Measurements from ENCODE around the gene ABCA13. TPM values are rescaled to one million over a fixed set of nuclear protein-coding genes. Genes with fewer than 3 reads are reported as not detected.

The ABCA13 gene
- total and polyA plus RNA-seq, 2 of the 4 experiments (the other 2 are of a cell fraction) = under 0.01 to 0.07 TPM

DNA sequence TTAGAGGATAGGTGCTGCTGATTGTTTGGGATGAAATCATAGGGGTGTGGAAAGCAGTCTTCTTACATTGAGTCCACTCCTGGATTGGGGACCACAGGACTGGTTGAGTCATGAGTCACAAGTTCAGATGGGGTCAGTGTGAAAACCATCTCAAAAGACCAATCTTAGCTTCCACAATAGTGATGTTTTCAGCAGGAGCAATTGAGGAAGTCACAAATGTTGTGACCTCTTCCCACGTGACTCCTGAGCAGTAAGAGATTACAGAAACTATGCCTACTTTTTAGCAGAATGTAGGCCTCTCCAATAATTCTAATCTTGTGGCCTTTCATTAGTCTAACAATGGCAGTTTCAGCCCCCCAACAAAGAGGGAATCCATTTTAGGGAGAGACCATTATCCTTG lies 496.1 kb downstream of the ABCA13 start:
- no peak overlapping the region for H2AK5ac ChIP-seq (ENCODE audit: low read depth, low read length)
- no peaks in the 10 kb centered on the region for H3K36me3 ChIP-seq (ENCODE audit: control insufficient read depth, insufficient read depth, low read length)
- H3K4me3 ChIP-seq (ENCODE audit: insufficient read depth, low read depth, low read length) = no peak overlapping the region
- no peaks in the 10 kb centered on the region for H3K27me3 ChIP-seq (ENCODE audit: control insufficient read depth, insufficient read depth, low read length)
- no peaks in the 10 kb centered on the region for H3K79me1 ChIP-seq (ENCODE audit: low read depth in 1 of 2, low read length in 2 of 2)
- no peak overlapping the region for H3K14ac ChIP-seq (replicated peaks; ENCODE audit: low read depth, low read length)
- H2BK5ac ChIP-seq (ENCODE audit: low read depth, low read length, poor library complexity, severe bottlenecking) = no peak overlapping the region
- no peak overlapping the region for H3K4me2 ChIP-seq (ENCODE audit: low read depth, low read length)
- H3K9me1 ChIP-seq (ENCODE audit: insufficient read depth, low read length) = no peaks in the 10 kb centered on the region
- H3K23ac ChIP-seq (ENCODE audit: low read depth, low read length) = no peak overlapping the region
- no peak overlapping the region for H2BK15ac ChIP-seq (ENCODE audit: low read depth, low read length)
- no peak overlapping the region for H2AFZ ChIP-seq (replicated peaks; ENCODE audit: low read length, poor library complexity)
- no peaks in the 10 kb centered on the region for H3K9me3 ChIP-seq (ENCODE audit: control insufficient read depth, insufficient read depth, low read length)
- H3K56ac ChIP-seq (ENCODE audit: extremely low read depth, insufficient read depth, low read length) = no peak overlapping the region
- DNase-seq (no peak), ATAC-seq (ENCODE audit: low read depth) (no peak)
- no peak overlapping the region for H3K18ac ChIP-seq (ENCODE audit: low read depth, low read length)
- H4K8ac ChIP-seq (ENCODE audit: low read depth in 2 of 2, low read length in 2 of 2) = no peak overlapping the region
- H4K91ac ChIP-seq (ENCODE audit: insufficient read depth, low read depth, low read length) = no peak overlapping the region
- H4K20me1 ChIP-seq (ENCODE audit: insufficient read depth, low read length) = no peaks in the 10 kb centered on the region
- H4K5ac ChIP-seq (ENCODE audit: low read depth, low read length) = no peak overlapping the region
- intact Hi-C loops (cut with micrococcal nuclease) (no loop called here), dilution Hi-C loops (cut with HindIII; ENCODE audit: low sequenced_read_pairs, unreplicated experiment) (no loop called here), in situ Hi-C loops (cut with MboI; ENCODE audit: low sequenced_read_pairs) (no loop called here)
- no CpG with 5 or more reads among the region's 1 CpG for WGBS, 2 experiments (ENCODE audit: extremely low coverage in 2 of 2, insufficient read length in 1 of 2)
- POLR2A ChIA-PET (ENCODE audit: unreplicated experiment) = no interaction called here
- no peaks in the 10 kb centered on the region for H3K4me1 ChIP-seq (ENCODE audit: control insufficient read depth, insufficient read depth, low read length)
- BruUV-seq (replicated peaks) = no TSS peak
- CTCF ChIA-PET = interaction anchor here (0.5 kb wide), 1 partner anchor 10 kb away, joined by 3 read pairs; no protein-coding TSS in a partner anchor
- no peak overlapping the region for H3K4ac ChIP-seq (ENCODE audit: low read depth, low read length)
- TF ChIP-seq BHLHE40 (IDR thresholded peaks at IDR 0.05; ENCODE audit: low read depth, low read length) = no peak
- no peak for TF ChIP-seq RAD21 (IDR thresholded peaks at IDR 0.05; ENCODE audit: low read length)
- TF ChIP-seq, protein P1, sequence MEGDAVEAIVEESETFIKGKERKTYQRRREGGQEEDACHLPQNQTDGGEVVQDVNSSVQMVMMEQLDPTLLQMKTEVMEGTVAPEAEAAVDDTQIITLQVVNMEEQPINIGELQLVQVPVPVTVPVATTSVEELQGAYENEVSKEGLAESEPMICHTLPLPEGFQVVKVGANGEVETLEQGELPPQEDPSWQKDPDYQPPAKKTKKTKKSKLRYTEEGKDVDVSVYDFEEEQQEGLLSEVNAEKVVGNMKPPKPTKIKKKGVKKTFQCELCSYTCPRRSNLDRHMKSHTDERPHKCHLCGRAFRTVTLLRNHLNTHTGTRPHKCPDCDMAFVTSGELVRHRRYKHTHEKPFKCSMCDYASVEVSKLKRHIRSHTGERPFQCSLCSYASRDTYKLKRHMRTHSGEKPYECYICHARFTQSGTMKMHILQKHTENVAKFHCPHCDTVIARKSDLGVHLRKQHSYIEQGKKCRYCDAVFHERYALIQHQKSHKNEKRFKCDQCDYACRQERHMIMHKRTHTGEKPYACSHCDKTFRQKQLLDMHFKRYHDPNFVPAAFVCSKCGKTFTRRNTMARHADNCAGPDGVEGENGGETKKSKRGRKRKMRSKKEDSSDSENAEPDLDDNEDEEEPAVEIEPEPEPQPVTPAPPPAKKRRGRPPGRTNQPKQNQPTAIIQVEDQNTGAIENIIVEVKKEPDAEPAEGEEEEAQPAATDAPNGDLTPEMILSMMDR (conservative IDR thresholded peaks at IDR 0.05; ENCODE audit: low read depth, low read length) = no peak
- TF ChIP-seq MXI1 (IDR thresholded peaks at IDR 0.05; ENCODE audit: borderline replicate concordance, low read depth, low read length) = no peak
- no peak for TF ChIP-seq CEBPB (IDR thresholded peaks at IDR 0.05; ENCODE audit: low read depth, low read length)
- TF ChIP-seq NFE2L2 (IDR thresholded peaks at IDR 0.05; ENCODE audit: low read depth, low read length) = no peak
- H2BK20ac ChIP-seq (ENCODE audit: low read depth, low read length) = no peak overlapping the region
- no peak overlapping the region for H3K27ac ChIP-seq (ENCODE audit: insufficient read depth, low read length)
- no peak overlapping the region for H2AK9ac ChIP-seq (replicated peaks; ENCODE audit: low read depth, low read length, poor library complexity)
- H3K9ac ChIP-seq (ENCODE audit: low read depth, low read length) = no peak overlapping the region
- no peak overlapping the region for H2BK120ac ChIP-seq (ENCODE audit: low read depth, low read length)
